Renal cortex interstitium (tissue), 11 donors: ENCODE data around the gene ANKIB1. TPM values are rescaled to one million over a fixed set of nuclear protein-coding genes. Genes with fewer than 3 reads are reported as not detected.
"Not testable (repeated sequence)": the region's sequence is repeated elsewhere in the genome, so short reads cannot be mapped to it uniquely, and the experiment has no call there.

Experiments used
- DNase-seq, 11 donors: peaks; one replicate each; pipeline ENCODE4 v3.0.0-alpha.2; 2013; ENCODE audit warnings: low read depth in 9 of 11, low spot score in 4 of 11; ENCODE audit errors: extremely low read depth in 1 of 11
- polyA plus RNA-seq, 3 donors: library from polyadenylated mRNA; unstranded; fragments of 120-200 nt; gene quantifications; one replicate each; pipeline ENCODE4 v1.2.1, GENCODE V29; 2013; ENCODE audit not compliant: insufficient read length in 3 of 3

The ANKIB1 gene
- polyA plus RNA-seq, 3 donors: 43.9 to 55.5 (median 46.1) TPM

- no peak for DNase-seq
Observed at GRCh38 chr7:92304406-92304893, 58.7 kb downstream of the ANKIB1 start.

DNA sequence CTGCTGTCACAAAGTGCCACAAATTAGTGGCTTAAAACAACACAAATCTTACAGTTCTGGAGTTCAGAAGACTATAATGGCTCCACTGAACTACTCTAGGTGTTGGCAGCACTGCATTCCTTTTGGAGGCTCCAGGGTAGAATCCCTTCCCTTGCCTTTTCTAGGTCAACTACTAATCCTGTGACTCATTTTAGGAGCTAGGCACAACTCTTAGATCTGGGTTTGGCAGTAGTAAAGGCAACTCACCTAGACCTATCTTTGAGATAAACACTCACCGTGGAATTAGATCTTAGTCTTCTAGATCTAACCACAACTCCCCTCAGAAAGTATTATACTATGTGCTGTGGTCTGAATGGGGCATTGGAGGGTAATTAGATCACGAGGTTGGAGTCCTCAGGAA, 60.4 kb downstream of the ANKIB1 start:
- no peak for DNase-seq

DNA sequence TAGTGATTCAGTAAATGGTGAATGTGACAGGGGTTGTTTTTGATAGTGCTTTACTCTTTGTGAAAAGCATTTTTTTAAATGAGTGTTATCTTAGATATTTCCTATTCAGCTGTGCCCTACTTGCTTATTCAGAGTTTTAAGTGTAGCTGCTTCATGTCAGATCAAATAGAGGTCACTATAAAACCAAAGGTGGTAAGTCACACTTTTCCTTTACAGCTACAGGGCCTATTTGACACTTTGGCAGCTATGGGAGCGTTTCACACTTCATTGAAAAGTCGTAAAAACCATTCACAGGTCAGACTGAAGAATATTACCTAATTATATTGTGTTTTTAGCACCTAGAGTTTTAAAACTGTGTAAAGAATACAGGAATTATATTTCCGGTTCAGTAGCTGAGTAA, 67.3 kb downstream of the ANKIB1 start:
- DNase-seq: no peak

GRCh38 chr7:92319243-92319642, 73.5 kb downstream of the ANKIB1 start:
- DNase-seq: no peak

GRCh38 chr7:92325173-92325572, 79.4 kb downstream of the ANKIB1 start:
- DNase-seq: no peak

- DNase-seq: no peak
Observed at GRCh38 chr7:92325858-92326257, 80.1 kb downstream of the ANKIB1 start.

GRCh38 chr7:92330835-92331438, 85.2 kb downstream of the ANKIB1 start:
- DNase-seq: no peak

DNA sequence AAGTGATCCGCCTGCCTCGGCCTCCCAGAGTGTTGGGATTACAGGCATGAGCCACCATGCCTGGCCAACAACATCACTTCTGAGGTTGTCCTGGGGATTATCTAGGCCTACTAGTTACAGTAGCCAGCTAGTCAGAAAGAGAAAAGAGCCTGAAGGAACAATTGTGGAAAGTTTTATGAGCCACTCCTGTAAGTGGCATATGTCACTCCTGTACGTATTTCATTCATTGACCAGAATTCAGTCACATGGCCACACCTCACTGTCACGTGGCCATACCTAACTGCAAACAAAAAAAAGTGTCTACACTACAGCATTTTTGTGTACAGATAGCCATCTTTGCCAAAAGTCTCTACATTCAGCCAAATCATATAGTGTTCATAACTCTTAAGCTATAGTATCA, 85.7 kb downstream of the ANKIB1 start:
- DNase-seq: no peak

- no peak for DNase-seq
Observed at GRCh38 chr7:92332782-92333181, 87.0 kb downstream of the ANKIB1 start.

DNA sequence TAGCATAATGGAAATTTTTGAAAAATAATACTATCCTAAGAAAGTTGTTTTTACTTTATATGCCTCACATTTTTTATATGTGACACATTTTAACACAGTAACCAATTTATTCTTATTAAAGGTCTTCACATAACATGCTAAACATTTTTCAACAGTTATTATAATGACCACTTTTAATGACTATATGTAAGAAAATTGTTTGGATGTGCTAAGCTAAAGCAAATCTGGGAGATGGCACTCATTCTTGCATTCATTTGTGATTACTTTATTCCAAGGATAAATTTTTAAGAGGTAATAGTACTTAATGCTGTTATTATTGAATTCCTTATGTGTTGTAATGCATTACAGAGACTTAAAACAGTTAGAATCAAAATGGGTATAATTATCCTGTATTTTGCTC, 88.1 kb downstream of the ANKIB1 start:
- DNase-seq: no peak

DNA sequence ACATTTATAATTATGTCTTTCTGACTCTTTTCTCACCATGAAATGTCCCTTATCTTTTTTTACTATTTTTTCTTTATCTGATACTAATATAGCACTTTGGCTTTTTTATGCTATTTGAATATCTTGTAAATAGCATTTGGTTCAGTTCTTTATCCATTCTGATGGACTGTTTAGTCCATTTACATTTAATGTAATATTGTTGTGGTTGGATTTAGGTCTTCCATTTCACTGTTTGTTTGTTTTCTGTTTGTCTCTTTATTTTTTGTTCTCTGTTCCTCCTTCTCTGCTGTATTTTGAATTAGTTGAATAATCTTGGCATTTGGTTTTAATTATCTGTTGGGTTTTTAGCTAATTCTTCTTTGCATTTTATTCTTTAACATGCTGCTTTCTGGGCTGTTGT, 89.8 kb downstream of the ANKIB1 start:
- no peak for DNase-seq

- no peak for DNase-seq
Observed at GRCh38 chr7:92336662-92337340, 91.0 kb downstream of the ANKIB1 start.

GRCh38 chr7:92340016-92340415, 94.2 kb downstream of the ANKIB1 start:
- DNase-seq: no peak

DNA sequence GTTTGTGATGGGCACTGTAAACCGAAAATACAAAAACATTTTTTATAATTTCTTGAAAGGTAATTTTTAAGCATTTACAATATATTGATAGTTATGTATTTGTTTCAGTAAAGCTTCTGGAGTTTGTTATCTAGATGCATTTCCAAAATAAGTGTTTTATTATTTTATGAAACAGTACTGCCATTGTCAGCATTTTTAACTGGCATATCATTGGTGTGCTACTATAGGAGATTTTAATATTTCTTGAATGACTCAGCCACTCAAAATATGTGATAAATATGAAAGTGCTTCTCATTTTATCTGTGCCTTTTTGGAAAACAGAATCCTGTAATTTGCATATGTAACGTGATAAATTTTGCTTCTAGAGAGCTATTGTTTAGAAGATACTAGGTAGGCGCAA, 97.9 kb downstream of the ANKIB1 start:
- DNase-seq: no peak

GRCh38 chr7:92352009-92352408, 106.2 kb downstream of the ANKIB1 start:
- no peak for DNase-seq

DNA sequence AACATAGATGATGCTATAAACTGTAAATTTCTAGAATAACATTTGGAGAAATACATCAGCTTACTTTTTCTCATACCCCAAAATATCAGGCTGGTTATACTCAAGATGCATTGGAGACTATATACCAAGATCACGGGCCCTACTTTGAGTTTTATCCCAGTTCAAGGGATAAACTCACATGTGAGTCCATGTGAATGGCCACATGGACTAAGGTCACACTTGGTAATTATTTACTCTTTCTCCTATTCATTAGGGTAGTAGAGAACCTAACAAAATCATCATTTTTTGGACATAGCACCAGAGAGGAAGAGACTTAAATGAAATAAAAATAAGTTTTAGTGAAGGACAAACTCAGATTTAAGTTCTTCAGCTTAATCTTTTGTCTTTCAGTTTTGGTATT, 108.4 kb downstream of the ANKIB1 start:
- no peak for DNase-seq

GRCh38 chr7:92356406-92356805, 110.6 kb downstream of the ANKIB1 start:
- no peak for DNase-seq

DNA sequence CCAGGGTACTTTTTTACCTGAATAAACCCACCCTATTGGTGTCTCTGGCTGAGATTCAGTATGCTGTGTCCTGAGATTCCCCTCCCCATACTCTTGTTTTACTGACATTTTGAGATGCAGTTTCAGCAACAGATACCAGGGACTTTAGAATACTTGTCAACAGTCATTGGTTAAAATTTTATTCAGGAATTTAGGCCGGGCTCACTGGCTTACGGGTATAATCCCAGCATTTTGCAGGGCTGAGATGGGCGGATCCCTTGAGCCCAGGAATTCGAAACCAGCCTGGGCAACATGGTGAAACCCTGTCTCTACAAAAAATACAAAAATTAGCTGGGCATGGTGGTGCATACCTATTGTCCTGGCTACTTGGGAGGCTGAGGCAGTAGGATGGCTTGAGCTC, 111.5 kb downstream of the ANKIB1 start:
- no peak for DNase-seq

- not testable (repeated sequence) for DNase-seq
Observed at GRCh38 chr7:92359179-92359578, 113.4 kb downstream of the ANKIB1 start.

- no peak for DNase-seq
Observed at GRCh38 chr7:92359801-92360200, 114.0 kb downstream of the ANKIB1 start.

- no peak for DNase-seq
Observed at GRCh38 chr7:92360387-92360786, 114.6 kb downstream of the ANKIB1 start.
